ENCODE measurements around the gene BTBD16.

The BTBD16 gene

GRCh38 chr10:122343936-122344335 lies 72.8 kb downstream of the BTBD16 start:
- TF ChIP-seq CTCF (IDR thresholded peaks at IDR 0.05): no peak
- H3K27me3 ChIP-seq: peaks cover 14% of the 10 kb centered on the region
- H3K4me1 ChIP-seq (ENCODE audit: control insufficient read depth in 1 of 2, insufficient read depth in 1 of 2, low read depth in 1 of 2, low read length in 1 of 2): peaks cover 0 to 8% of the 10 kb centered on the region in 2 experiments
- no peaks in the 10 kb centered on the region for H3K36me3 ChIP-seq
- H3K27ac ChIP-seq: no peak overlapping the region
- H3K9me3 ChIP-seq: no peaks in the 10 kb centered on the region
- H3K4me3 ChIP-seq (ENCODE audit: low read depth in 1 of 2, low read length in 1 of 2): no peak overlapping the region

GRCh38 chr10:122344741-122345258 lies 73.7 kb downstream of the BTBD16 start:
- Histone ChIP-seq H3K4me1 (ENCODE audit: control insufficient read depth in 1 of 2, insufficient read depth in 1 of 2, low read depth in 1 of 2, low read length in 1 of 2) (peaks cover 0 to 8% of the 10 kb centered on the region in 2 experiments), H3K27me3 (peaks cover 6% of the 10 kb centered on the region), H3K9me3 (no peaks in the 10 kb centered on the region), H3K27ac (no peak overlapping the region), H3K4me3 (ENCODE audit: low read depth in 1 of 2, low read length in 1 of 2) (no peak overlapping the region), H3K36me3 (no peaks in the 10 kb centered on the region)
- no peak for TF ChIP-seq CTCF (IDR thresholded peaks at IDR 0.05)

GRCh38 chr10:122346326-122346950 lies 75.3 kb downstream of the BTBD16 start:
- H3K36me3 ChIP-seq: no peaks in the 10 kb centered on the region
- TF ChIP-seq CTCF (IDR thresholded peaks at IDR 0.05): no peak
- no peak overlapping the region for H3K4me3 ChIP-seq (ENCODE audit: low read depth in 1 of 2, low read length in 1 of 2)
- no peaks in the 10 kb centered on the region for H3K27me3 ChIP-seq
- H3K9me3 ChIP-seq: no peaks in the 10 kb centered on the region
- peaks cover 0 to 6% of the 10 kb centered on the region in 2 experiments for H3K4me1 ChIP-seq (ENCODE audit: control insufficient read depth in 1 of 2, insufficient read depth in 1 of 2, low read depth in 1 of 2, low read length in 1 of 2)
- no peak overlapping the region for H3K27ac ChIP-seq

GRCh38 chr10:122347170-122347841 lies 76.2 kb downstream of the BTBD16 start:
- no peak for TF ChIP-seq CTCF (IDR thresholded peaks at IDR 0.05)

GRCh38 chr10:122348512-122348911 lies 77.4 kb downstream of the BTBD16 start:
- Histone ChIP-seq H3K27ac (no peak overlapping the region), H3K27me3 (peaks cover 12% of the 10 kb centered on the region), H3K4me3 (ENCODE audit: low read depth in 1 of 2, low read length in 1 of 2) (no peak overlapping the region), H3K36me3 (no peaks in the 10 kb centered on the region), H3K9me3 (no peaks in the 10 kb centered on the region), H3K4me1 (ENCODE audit: control insufficient read depth in 1 of 2, insufficient read depth in 1 of 2, low read depth in 1 of 2, low read length in 1 of 2) (no peaks in the 10 kb centered on the region)
- no peak for TF ChIP-seq CTCF (IDR thresholded peaks at IDR 0.05)

More at GRCh38 chr10:122347170-122347841, 76.2 kb downstream of the BTBD16 start:
- Histone ChIP-seq H3K9me3 (no peaks in the 10 kb centered on the region), H3K4me3 (ENCODE audit: low read depth in 1 of 2, low read length in 1 of 2) (no peak overlapping the region), H3K36me3 (no peaks in the 10 kb centered on the region), H3K4me1 (ENCODE audit: control insufficient read depth in 1 of 2, insufficient read depth in 1 of 2, low read depth in 1 of 2, low read length in 1 of 2) (no peaks in the 10 kb centered on the region), H3K27ac (no peak overlapping the region), H3K27me3 (peaks cover under 1% of the 10 kb centered on the region)
